ENCODE measurements around the gene SBNO1.

- TF ChIP-seq, protein P1, sequence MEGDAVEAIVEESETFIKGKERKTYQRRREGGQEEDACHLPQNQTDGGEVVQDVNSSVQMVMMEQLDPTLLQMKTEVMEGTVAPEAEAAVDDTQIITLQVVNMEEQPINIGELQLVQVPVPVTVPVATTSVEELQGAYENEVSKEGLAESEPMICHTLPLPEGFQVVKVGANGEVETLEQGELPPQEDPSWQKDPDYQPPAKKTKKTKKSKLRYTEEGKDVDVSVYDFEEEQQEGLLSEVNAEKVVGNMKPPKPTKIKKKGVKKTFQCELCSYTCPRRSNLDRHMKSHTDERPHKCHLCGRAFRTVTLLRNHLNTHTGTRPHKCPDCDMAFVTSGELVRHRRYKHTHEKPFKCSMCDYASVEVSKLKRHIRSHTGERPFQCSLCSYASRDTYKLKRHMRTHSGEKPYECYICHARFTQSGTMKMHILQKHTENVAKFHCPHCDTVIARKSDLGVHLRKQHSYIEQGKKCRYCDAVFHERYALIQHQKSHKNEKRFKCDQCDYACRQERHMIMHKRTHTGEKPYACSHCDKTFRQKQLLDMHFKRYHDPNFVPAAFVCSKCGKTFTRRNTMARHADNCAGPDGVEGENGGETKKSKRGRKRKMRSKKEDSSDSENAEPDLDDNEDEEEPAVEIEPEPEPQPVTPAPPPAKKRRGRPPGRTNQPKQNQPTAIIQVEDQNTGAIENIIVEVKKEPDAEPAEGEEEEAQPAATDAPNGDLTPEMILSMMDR (IDR thresholded peaks at IDR 0.05): no peak
- TF ChIP-seq POLR2A (IDR thresholded peaks at IDR 0.05): no peak
Observed at GRCh38 chr12:123337070-123337469, 27.6 kb downstream of the SBNO1 start.
